Measurements from ENCODE around the gene SLC17A6.

The SLC17A6 gene

GRCh38 chr11:22337596-22338485, at the start of gene SLC17A6:
Gene SLC17A6, plus strand, starts transcription at chr11:22338381. Its CDS starts 153 bp downstream, at chr11:22338534.
- peak; percentile 53 for DNase-seq

DNA sequence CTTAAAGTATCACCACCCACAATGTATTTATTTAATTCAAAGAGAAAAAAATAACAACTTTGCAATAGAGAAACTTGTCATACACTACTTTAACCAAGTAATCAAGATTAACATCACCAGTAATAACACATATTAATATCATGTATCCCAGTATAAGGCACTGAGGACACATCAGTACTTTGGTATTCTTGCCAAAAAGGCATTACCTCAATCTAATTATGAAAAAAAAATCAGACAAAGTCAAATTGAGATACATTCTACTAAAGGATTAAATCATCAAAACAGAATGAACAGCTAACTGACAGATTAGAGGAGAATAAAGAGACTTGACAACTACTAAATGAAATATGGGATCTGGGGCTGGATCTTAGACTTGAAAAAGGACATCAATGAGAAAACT, 35.8 kb upstream of the SLC17A6 start:
- DNase-seq = no peak

DNA sequence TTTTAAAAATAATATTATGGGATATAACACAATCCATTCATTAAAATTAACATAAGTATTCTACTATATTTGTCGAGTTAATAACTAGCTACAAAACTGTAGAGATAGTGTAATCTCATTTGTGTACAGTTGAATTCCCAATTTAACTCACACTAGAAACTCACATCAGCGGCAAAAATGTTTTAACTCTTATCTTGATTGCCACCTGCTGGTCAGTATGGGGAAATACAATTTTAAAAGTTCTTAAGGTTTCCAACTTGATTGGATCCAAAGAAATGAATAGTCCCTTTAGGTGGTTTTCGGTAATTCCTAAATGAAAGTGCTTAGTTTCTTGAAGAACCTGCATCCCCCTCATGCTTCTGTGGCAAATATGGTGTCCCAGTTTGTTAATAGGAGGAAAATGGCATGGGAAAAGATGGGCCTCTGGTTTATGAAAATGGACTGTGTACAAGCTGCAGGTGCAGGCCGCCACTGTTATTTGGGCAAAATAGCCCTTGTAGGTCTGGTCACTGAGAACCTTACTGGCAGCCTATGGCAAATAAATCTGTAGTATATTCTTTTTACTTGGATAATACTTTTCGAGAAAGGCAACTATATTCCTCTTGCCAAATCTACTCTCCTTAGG, 33.7 kb upstream of the SLC17A6 start:
- DNase-seq = no peak

DNA sequence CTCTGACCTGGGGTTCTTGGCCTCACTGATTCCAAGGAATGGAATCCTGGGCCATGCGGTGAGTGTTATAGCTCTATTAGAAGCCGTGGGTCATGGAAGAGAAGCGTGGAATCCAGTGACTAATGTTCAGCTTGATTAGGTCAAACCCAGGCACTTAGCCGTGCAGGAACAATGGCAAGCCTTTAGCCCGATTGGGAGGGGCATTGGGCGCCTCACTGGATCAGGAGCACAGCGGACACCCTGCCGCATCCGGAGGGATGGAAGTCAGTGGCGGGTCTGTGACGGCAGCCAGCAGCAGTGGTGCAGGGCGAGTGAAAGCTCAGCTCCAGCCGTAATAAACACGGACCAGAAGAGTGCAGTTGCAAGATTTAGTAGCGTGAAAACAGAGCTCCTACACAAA, 20.5 kb upstream of the SLC17A6 start:
- no peak for DNase-seq

- DNase-seq = no peak
Observed at GRCh38 chr11:22331771-22332170, 6.4 kb upstream of the SLC17A6 start.

- DNase-seq = no peak
Observed at GRCh38 chr11:22336587-22336986, 1.6 kb upstream of the SLC17A6 start.

DNA sequence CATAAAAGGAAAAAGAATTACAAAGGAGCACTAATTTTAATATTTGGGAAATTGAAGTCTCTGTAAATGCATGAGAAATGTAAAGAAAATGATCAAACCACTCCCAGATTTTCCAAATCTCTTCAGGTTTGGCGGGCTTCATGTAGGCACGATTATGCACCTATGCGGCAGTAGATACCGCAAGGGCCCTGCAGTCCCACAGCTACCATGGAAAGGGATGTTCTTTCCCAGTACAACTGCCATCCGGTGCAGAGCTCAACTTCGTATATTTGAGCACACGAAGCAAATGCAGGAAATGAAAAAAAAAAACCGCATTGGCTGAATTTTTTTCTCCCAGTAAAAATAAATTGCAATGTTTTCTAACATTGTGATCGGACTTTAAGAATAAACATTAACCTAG, 1.4 kb downstream of the SLC17A6 start:
- no peak for DNase-seq

GRCh38 chr11:22340235-22340634, 2.1 kb downstream of the SLC17A6 start:
- no peak for DNase-seq

DNA sequence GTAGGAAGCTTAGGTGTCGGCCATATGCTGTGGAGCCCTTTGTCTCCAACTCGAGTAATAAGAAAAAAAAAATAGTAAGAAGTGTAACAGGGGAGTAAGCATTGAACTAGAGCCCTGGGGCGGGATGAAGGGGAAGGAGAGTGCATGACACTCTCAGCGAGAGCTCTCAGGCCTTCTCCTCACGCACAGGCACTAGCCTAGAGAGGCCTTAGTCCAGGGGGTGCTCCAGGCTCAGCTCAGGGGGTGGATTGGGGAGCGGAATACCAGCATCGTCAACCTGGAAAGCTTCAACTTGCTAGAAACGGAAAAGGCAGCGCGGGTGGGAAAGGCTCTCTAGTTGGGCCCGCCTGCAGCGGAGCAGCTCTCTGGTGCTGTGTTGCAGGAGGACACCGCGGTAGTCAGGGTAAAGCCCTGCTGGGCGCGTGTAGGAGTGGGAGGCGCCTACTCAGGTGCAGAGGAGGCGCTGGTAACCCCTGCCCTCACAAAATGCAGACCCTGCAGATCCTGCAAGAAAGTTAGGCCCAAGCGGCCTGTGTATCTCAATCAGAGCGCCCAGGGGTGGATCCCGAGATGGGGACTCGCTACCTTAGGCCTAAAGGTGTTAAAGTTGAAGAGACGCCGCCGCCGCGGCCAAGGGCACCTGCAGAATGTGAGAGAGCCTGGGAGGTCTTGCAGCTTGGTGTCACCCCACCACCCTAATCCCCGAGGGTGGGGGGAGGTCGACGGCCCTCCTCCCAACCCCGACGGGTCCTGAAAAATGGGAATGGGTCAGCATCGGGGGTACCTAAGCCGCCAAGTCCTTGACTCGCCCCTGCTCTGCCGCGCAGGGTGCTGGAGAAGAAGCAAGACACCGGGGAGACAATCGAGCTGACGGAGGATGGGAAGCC, 2.8 kb downstream of the SLC17A6 start:
- DNase-seq = no peak

GRCh38 chr11:22341588-22341931, 3.4 kb downstream of the SLC17A6 start:
- no peak for DNase-seq

- no peak for DNase-seq
Observed at GRCh38 chr11:22342211-22343031, 4.2 kb downstream of the SLC17A6 start.

- no peak for DNase-seq
Observed at GRCh38 chr11:22343032-22343324, 4.8 kb downstream of the SLC17A6 start.

DNA sequence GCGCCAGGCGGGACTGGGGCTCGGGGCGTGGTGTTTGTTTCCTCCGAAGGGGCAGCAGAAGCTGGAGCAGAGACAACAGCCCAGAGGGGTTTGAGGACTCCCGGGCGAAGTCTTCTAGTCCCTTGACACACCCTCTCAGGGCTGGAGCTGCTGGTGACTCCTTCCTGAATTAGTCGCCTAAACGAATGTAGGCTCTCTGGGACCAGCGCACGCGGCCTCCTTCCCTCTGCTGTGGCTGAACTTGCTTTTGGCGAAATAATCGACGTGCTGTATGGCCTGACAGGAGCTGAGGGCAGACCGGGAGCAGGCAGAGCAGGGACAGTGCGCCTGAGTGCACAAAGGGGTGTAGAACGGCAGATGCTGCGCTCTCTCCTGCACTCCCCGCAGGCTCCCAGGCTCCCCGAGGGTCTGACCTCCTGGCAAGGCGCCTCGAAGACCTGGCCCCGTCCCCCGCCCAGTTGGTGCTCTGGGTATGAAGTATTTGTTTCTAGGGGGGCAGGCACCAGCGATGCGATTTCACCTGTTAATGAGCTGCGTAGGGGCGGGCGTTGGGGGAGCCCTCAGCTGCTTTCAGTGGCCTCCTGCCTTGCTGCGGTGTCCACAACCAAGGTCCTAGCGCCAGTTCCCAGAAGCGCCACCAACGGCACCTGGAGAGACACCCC, 5.3 kb downstream of the SLC17A6 start:
- no peak for DNase-seq

DNA sequence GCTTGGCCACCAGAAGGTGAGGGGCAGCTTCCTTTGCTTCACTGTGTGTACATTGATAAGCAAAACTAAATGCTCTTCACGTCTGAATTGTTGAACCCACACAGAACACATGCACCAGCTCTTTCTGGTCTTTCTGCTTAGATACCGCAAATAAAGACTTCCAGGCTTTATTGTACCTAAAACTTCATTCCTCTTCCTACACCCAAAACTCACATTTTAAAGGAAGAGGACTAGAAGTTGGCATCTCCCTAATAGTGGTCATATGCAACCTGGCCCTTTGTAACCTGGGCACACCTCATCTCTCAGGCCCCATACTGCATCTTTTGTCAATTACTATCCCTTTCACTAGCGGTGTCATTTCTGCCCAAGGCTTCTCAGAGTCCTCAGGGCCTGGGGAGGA, 5.9 kb downstream of the SLC17A6 start:
- DNase-seq = no peak

DNA sequence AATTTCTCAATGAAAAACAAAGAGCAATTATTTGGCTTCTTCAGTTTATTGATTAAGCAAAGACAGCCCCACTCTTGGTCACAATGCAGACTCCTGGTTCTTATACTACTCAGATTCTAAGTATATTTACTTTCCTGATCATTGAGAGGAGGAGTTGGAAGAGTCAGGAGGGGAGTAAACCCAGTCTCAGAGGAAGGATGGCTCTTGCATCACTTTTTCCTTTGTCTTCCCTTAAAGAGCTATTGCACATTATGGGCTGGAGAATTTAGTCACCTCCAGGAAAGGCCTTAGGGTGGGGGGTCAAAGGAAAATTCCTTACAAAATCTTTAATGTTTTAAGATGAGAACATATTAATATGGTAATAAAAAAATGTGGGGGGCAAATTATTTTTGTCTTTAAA, 8.1 kb downstream of the SLC17A6 start:
- DNase-seq = no peak

- no peak for DNase-seq
Observed at GRCh38 chr11:22347857-22348487, 9.8 kb downstream of the SLC17A6 start.

GRCh38 chr11:22349491-22349890, 11.3 kb downstream of the SLC17A6 start:
- DNase-seq = no peak

DNA sequence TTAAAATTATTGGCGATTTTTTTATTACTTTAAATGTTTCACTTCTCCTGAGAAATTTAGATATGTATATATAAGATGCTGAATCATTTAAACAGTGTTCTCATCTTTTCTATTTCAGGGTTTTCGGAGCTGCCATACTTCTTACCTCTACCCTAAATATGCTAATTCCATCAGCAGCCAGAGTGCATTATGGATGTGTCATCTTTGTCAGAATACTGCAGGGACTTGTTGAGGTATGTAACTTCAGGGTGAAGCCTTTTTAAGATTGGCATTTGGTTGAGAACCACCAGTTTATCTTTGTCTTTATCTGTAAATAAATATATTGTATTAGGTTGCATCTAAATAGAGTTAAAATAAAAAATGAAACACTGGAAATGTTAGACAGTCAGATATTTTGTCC, 21.1 kb downstream of the SLC17A6 start:
- no peak for DNase-seq

- no peak for DNase-seq
Observed at GRCh38 chr11:22371160-22371559, 33.0 kb downstream of the SLC17A6 start.

DNA sequence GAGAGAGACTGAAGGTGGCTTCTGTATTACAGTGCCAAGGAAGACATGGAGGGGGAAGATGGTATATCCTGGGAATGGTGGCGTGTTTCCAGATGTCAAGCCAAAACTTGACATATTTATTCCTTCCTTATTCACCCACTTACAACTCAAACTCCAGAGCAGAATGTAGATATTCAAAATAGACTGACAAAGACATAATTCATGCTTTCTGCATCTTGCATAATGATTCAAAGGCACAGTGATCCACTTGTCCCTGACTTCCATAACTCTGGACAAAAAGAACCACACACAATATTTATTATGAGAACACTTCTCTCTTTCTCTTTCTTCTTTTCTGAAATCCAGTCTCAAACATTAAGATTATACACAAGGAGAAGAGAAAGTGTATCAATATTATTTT, 48.9 kb downstream of the SLC17A6 start:
- no peak for DNase-seq

GRCh38 chr11:22389526-22390282, 51.5 kb downstream of the SLC17A6 start:
- DNase-seq = no peak
